ENCODE results near the gene NAA35.
"Not testable (repeated sequence)": the region's sequence is repeated elsewhere in the genome, so short reads cannot be mapped to it uniquely, and the experiment has no call there.

Gene NAA35

DNA sequence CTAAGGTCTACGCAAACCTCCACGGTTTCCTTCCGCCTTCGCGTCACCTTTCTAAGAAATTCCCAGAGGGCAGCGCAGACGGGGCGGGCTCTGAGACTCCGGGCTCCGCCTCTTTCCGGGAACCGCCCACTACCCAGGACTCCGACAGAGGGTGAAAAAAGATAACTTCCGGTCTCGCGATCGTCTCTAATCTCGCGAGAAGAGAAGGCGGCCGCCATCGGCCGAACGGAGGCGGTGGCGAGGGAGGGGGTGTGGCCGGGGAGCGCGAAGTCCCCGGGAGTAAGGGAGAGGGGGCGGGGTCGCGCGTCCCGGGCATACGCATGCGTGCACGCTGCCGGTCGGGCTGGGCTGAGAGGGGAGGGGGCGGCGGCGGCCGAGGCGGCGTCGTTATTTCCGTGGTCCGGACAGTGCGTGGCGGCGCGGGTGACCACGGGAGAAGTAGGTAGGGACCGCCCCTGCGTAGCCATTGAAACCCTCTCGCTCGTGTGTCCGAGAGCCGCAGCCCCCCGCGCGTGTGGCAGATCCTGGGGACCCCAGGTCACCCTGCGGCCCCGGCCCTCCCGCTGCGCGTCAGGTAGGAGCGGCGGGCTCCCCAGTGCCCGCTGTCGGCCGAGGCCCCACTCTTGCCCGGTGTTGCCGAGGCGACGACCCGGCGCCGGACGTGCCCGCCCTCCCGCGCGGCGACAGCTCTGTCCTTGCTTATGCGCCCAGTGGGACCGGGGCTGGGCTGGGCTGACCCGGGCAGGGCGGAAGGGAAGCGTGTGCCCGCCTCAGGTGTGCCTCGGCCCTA is at the start of gene NAA35:
Gene NAA35, plus strand, starts transcription at position 315 of the 790 bp plus-strand sequence. CDS start 1,014 bp downstream, outside the sequence.
- peak; percentile 97 for DNase-seq (ENCODE audit: low read depth in 2 of 2)

DNA sequence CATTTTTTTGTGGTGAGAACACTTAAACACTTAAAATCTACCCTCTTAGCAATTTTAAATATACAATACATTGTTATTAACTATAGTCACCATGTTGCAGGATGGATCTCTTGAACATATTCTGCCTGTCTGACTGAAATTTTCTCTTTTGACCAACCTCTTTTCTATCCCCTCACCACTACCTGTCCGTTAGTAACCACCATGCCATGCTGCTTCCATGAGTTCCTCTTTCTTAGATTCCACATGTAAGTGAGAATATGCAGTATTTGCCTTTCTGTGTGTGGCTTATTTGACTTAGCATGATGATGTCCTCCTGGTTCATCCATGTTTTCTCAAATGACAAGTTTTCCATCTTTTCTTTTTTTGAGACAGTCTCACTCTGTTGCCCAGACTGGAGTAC is 48.5 kb upstream of the NAA35 start:
- DNase-seq (ENCODE audit: low read depth in 2 of 2) = no peak

- DNase-seq (ENCODE audit: low read depth in 2 of 2) = no peak
These were observed 45.3 kb upstream of the NAA35 start for GRCh38 chr9:85895685-85896084.

GRCh38 chr9:85897848-85898247 is 43.1 kb upstream of the NAA35 start:
- no peak for DNase-seq (ENCODE audit: low read depth in 2 of 2)

- no peak for DNase-seq (ENCODE audit: low read depth in 2 of 2)
These were observed 42.6 kb upstream of the NAA35 start for GRCh38 chr9:85898332-85898731.

- DNase-seq (ENCODE audit: low read depth in 2 of 2) = no peak
These were observed 41.6 kb upstream of the NAA35 start for GRCh38 chr9:85899388-85899787.

DNA sequence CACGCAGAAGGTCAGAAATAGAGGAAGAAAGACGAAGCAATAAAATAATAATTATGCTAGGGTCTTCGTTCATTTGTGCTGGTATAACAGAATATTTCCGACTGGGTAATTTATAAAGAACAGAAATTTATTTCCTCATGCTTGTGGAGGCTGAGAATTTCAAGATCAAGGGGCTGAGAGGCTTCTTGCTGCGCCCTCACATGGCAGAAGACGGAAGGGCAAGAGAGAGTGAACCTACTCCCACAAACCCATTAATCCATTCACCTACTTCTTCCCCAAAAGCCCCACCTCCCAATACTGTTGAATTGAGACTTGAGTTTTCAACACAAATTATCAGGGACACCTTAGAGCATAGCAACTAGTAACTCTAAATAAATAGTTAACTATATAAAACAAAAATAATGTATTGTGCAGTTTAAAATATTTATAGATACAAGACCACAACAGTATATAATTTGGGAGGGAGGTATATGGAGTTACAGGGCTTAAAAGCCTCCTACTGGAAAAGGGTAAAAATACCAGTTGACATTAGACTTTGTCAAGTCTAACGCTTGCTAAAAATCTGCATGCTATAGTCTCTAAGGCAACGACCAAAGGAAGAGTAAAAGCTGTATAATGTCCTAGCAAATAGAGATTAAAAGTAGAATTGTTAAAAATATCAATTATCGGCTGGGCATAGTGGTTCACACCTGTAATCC is 40.3 kb upstream of the NAA35 start:
- no peak for DNase-seq (ENCODE audit: low read depth in 2 of 2)

- no peak for DNase-seq (ENCODE audit: low read depth in 2 of 2)
These were observed 36.0 kb upstream of the NAA35 start for GRCh38 chr9:85904975-85905374.

DNA sequence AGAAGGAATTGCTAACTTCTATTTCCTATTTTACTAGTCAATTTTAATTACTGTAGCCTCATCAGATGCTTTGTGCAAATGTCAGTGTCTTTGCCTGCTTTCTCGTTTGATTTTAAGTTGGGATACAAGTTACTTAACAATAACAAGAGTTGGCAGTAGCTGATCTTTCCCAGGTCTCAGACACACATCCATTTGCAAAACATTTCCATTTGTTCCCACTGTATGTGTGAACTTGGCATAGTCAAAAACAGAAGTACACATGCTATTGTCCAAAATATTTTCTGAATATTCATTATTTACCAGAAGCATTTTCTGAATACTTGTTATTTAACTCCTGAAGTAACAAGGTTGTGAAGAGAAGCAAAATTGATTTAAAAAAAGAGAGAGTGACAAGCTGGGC is 35.0 kb upstream of the NAA35 start:
- no peak for DNase-seq (ENCODE audit: low read depth in 2 of 2)

GRCh38 chr9:85909390-85909789 is 31.6 kb upstream of the NAA35 start:
- no peak for DNase-seq (ENCODE audit: low read depth in 2 of 2)

- DNase-seq (ENCODE audit: low read depth in 2 of 2) = no peak
These were observed 26.8 kb upstream of the NAA35 start for GRCh38 chr9:85914108-85914507.

DNA sequence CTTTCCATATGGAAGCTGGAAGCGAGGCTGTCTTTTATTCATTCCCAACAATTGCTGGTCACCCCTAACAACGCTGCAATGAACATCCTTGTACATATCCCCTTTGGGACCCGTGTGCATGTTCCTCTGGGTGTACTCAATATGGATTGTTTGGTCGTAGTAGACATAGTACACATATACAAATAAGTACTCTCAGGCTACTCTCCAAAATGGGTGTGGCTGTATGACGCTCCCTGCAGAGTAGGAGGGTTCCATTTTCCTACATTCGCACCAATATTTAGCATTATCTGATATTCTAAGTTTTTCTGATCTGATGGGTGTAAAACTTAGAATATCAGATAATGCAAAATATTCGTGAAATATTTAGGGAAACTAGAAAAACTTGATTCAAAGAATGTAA is 23.2 kb upstream of the NAA35 start:
- DNase-seq (ENCODE audit: low read depth in 2 of 2) = no peak

GRCh38 chr9:85925493-85925892 is 15.5 kb upstream of the NAA35 start:
- no peak for DNase-seq (ENCODE audit: low read depth in 2 of 2)

DNA sequence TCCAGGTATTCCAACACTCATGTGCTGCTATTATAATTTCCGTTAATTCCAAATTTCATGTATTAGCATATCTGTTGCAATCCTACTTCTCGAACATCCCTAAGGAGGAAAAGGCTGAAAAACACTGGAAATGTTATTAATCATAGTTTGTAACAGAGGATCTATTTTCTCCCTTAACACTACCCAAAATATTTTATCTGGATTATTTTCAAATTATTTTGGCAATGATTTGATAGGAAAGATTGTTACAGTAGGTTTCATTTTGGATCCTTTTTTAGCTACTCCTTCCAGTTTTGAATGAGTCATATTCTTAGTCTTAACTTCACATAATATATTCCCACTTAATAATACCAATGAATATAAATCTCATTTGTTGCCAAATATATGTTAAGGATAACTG is 13.9 kb upstream of the NAA35 start:
- peak in 1 of 2 experiments; percentile 5 for DNase-seq (ENCODE audit: low read depth in 2 of 2)

DNA sequence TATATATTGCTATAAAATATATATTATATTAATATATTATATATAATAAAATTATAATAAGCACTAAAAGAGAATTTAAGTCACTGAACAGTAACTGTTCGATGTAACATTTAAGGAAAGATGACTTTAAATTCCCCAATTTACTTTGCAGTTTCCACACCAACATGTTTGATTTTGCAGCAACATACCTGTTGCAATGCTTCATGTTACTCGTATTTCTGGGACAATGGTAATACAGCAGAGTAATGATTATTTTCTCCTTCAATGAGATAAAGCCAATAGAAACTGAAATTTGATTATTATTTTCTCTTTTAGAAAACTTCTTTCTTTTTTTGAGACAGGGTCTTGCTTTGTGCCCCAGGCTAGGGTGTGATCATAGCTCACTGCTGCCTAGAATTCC is 9.5 kb upstream of the NAA35 start:
- no peak for DNase-seq (ENCODE audit: low read depth in 2 of 2)

GRCh38 chr9:85935950-85936349 is 5.0 kb upstream of the NAA35 start:
- DNase-seq (ENCODE audit: low read depth in 2 of 2) = not testable (repeated sequence)

- no peak for DNase-seq (ENCODE audit: low read depth in 2 of 2)
These were observed 593 bp upstream of the NAA35 start for GRCh38 chr9:85940275-85940831.

DNA sequence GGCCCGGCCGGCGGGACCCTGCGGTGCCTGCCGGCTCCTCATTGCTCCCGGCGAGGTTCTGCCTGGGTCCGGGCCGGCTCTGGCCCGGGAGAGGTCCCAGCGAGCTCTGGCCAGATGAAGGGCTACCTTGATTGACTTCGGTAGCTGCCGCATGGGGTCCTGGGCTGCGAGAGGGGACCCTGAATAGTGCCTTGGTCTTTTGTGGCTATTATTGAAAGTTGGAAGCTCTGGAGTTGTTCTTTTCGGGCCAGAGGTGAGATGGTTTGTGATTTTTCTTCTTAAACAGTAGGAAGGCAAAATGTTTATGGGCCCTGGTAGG is 635 bp downstream of the NAA35 start:
- no peak for DNase-seq (ENCODE audit: low read depth in 2 of 2)

DNA sequence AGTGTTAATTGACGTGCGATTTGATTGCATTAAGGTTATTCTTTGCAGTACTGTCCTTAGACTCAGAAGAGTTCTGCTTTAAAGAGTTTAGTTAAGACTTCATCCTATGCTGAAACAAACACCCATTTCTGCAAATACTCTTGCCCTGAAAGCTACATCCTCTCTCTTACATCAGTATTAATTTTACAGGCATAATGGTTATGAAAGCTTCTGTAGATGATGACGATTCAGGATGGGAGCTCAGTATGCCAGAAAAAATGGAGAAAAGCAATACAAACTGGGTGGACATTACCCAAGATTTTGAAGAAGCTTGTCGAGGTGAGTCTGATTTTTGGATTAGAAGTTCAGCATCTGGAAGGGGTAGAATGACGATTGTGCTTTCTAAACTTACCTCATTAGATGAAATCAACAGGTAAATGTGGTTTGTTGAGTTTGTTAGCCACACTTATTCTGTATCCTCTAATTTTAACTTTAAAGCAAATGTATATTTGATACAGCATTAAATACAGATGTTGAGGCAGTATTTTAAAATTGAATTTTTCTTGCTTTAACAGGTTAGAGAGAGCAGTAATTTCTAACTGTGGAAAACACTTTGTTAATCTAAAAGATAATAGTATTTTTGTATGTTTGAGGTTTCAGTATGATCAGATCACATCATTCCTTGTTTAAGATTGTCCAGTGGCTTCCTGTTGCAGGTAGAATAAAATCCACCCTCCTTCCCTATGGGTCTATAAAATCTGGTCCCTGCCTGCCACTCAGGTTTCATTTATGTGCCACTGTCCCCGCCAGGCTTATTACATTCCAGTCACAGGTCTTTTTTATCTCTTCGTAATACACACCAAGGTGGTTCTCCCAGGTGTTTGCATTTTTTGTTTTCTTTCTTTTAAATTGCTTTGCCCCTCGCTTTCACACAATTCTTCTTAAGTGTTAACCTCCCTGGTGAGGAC is 1.3 kb downstream of the NAA35 start:
- DNase-seq (ENCODE audit: low read depth in 2 of 2) = no peak

DNA sequence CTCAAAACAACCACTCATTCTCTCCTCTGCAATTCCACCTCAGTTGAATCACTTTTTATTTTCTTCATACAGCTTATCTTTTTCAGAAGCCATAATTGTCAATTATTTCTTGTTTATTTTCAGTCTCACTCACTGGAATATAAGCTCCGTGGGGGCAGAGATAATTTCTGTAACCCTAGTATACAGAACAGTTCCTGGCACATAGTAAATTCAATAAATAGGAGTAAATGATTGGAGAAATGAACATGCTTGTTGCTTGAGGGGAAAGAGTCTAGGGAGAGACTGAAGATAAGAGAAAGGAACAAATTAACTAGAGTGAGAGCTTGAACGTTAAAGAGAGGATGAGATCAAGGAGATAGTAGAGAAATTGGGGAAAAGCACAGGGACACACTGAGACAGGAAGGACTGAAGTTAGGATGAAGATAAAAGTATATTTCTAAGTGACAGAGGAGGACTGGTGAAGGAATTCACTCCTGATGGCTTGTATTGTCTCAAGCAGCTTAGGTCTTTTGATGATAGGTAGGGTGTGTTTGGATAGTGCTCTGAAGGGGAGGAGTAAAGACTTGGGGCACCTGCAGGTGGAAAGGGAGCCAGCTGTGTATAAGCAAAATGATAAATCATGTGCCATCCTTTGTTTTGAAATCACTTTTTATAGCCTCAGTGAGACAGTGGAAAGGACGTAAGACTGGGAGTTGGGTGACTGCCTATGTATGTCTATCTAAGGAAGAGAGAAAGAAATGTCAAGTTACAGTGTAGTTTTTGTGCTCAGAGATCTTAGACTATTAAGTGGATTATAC is 2.2 kb downstream of the NAA35 start:
- no peak for DNase-seq (ENCODE audit: low read depth in 2 of 2)

GRCh38 chr9:85943757-85944430 is 2.9 kb downstream of the NAA35 start:
- DNase-seq (ENCODE audit: low read depth in 2 of 2) = no peak

All from fibroblast of skin of left biceps (primary cell).